H4 (cell line): ENCODE measurements around the gene OTUD7B. TPM values are rescaled to one million over a fixed set of nuclear protein-coding genes. Genes with fewer than 3 reads are reported as not detected.
"Not testable (repeated sequence)": the region's sequence is repeated elsewhere in the genome, so short reads cannot be mapped to it uniquely, and the experiment has no call there.

Source experiments
- DNase-seq: peaks from one replicate; pipeline ENCODE4 v3.0.0-alpha.2; 2015; ENCODE audit warnings: low spot score
- total RNA-seq: library from RNA; depleted of rRNA; stranded (reverse); fragments of >200 nt; shearing (Covaris generic); gene quantifications from 2 replicates; pipeline ENCODE4 v1.2.3, GENCODE V29; 2014

OTUD7B gene
- total RNA-seq, 1 experiment from 2014 or later, result 5.4 TPM

GRCh38 chr1:149949911-149950310, 60.6 kb downstream of the OTUD7B start:
- no peak for DNase-seq

GRCh38 chr1:149945206-149945605, 65.3 kb downstream of the OTUD7B start:
- no peak for DNase-seq

GRCh38 chr1:149942885-149943284, 67.6 kb downstream of the OTUD7B start:
- no peak for DNase-seq

- no peak for DNase-seq
Observed at GRCh38 chr1:149942207-149942606, 68.3 kb downstream of the OTUD7B start.

- no peak for DNase-seq
Observed at GRCh38 chr1:149940427-149940826, 70.1 kb downstream of the OTUD7B start.

GRCh38 chr1:149938668-149939003, 71.9 kb downstream of the OTUD7B start:
- DNase-seq, result not testable (repeated sequence)

GRCh38 chr1:149937759-149938158, 72.8 kb downstream of the OTUD7B start:
- no peak for DNase-seq

GRCh38 chr1:149936992-149937705, 73.4 kb downstream of the OTUD7B start:
- DNase-seq, result peak; percentile 69

GRCh38 chr1:149936170-149936991, 74.1 kb downstream of the OTUD7B start, which contains the start of gene MTMR11:
TSS of gene MTMR11 (minus strand) at chr1:149936879. CDS start at chr1:149936647, 232 bp downstream.
- DNase-seq, result peak; percentile 31

GRCh38 chr1:149934356-149934755, 76.2 kb downstream of the OTUD7B start:
- no peak for DNase-seq

- DNase-seq, result no peak
Observed at GRCh38 chr1:149933208-149933607, 77.3 kb downstream of the OTUD7B start.

GRCh38 chr1:149932474-149932873, 78.1 kb downstream of the OTUD7B start:
- DNase-seq, result no peak

- DNase-seq, result no peak
Observed at GRCh38 chr1:149931212-149931790, 79.2 kb downstream of the OTUD7B start.

- DNase-seq, result no peak
Observed at GRCh38 chr1:149929856-149930255, 80.7 kb downstream of the OTUD7B start.

GRCh38 chr1:149928401-149928724, 82.2 kb downstream of the OTUD7B start:
- no peak for DNase-seq

GRCh38 chr1:149927563-149928400, 82.7 kb downstream of the OTUD7B start, which contains the start of gene SF3B4:
TSS of gene SF3B4 (minus strand) at chr1:149927803. CDS start at chr1:149927759, 44 bp downstream.
- DNase-seq, result peak; percentile 93

- DNase-seq, result no peak
Observed at GRCh38 chr1:149927056-149927562, 83.4 kb downstream of the OTUD7B start.

GRCh38 chr1:149926296-149926695, 84.2 kb downstream of the OTUD7B start:
- no peak for DNase-seq

- no peak for DNase-seq
Observed at GRCh38 chr1:149925751-149926150, 84.8 kb downstream of the OTUD7B start.

- no peak for DNase-seq
Observed at GRCh38 chr1:149925345-149925744, 85.2 kb downstream of the OTUD7B start.

- DNase-seq, result no peak
Observed at GRCh38 chr1:149923626-149924025, 86.9 kb downstream of the OTUD7B start.
